Measurements from ENCODE around the gene DLG5. TPM values are rescaled to one million over a fixed set of nuclear protein-coding genes. Genes with fewer than 3 reads are reported as not detected.

DLG5 gene
- total and polyA plus RNA-seq, 2 donors (not counting 1 experiment from before 2014, with no cell fraction given): 0.51 to 0.54 TPM

- Mint-ChIP-seq H3K27me3 (no peaks in the 10 kb centered on the region), H3K27ac (peak overlapping the region; percentile 87), H3K4me1 (peaks cover 31% of the 10 kb centered on the region), H3K4me3 (peak overlapping the region; percentile 82), H3K9me3 (ENCODE audit: insufficient read depth) (no peaks in the 10 kb centered on the region)
- WGBS (ENCODE audit: insufficient coverage): 91% methylated on average over 5 of the region's 7 CpGs
- Histone ChIP-seq H3K4me3 (ENCODE audit: control extremely low read depth in 1 of 5, extremely low read depth in 1 of 5, insufficient read depth in 1 of 5, low read depth in 2 of 5, low read length in 4 of 5) (no peak overlapping the region), H3K4me1 (ENCODE audit: control insufficient read depth in 2 of 2, insufficient read depth in 2 of 2, low read length in 2 of 2) (peaks cover 22 to 29% of the 10 kb centered on the region in 2 donors), H3K4me2 (replicated peaks; ENCODE audit: low read depth, low read length, poor library complexity, severe bottlenecking) (peak overlapping the region; percentile 64), H3K9ac (ENCODE audit: low read length) (no peak overlapping the region), H3K36me3 (replicated peaks in 1 of 2; ENCODE audit: control extremely low read depth in 1 of 2, control insufficient read depth in 1 of 2, extremely low read depth in 1 of 2, insufficient read depth in 2 of 2, low read length in 1 of 2) (no peaks in the 10 kb centered on the region), H3K79me2 (ENCODE audit: control insufficient read depth, insufficient read depth, low read length) (no peaks in the 10 kb centered on the region), H2AFZ (ENCODE audit: insufficient read depth, low read depth, low read length, poor library complexity, severe bottlenecking) (no peak overlapping the region), H3K9me3 (ENCODE audit: control extremely low read depth in 1 of 3, control insufficient read depth in 2 of 3, insufficient read depth in 1 of 3, low read length in 2 of 3) (no peaks in the 10 kb centered on the region), H4K20me1 (ENCODE audit: control insufficient read depth, insufficient read depth, low read length, poor library complexity, severe bottlenecking) (no peaks in the 10 kb centered on the region), H3K27ac (ENCODE audit: low read length in 2 of 2) (peak overlapping the region in 1 of 2 donors; percentile 65), H3K27me3 (replicated peaks in 1 of 4; ENCODE audit: control extremely low read depth in 1 of 4, control insufficient read depth in 3 of 4, insufficient read depth in 4 of 4, low read length in 3 of 4) (no peaks in the 10 kb centered on the region)
- intact Hi-C loops (cut with micrococcal nuclease): loop anchor here (2.0 to 10.0 kb wide), 2 partner anchors 26 to 432 kb away; no protein-coding TSS in a partner anchor
- no peak for DNase-seq
- ChIA-PET POLR2A (interaction anchor here (0.7 kb wide), 1 partner anchor 33 kb away, joined by 3 read pairs; no protein-coding TSS in a partner anchor), CTCF (interaction anchor here (0.9 to 3.6 kb wide), 4 partner anchors 10 to 156 kb away, joined by 3 to 12 read pairs (median 3); no protein-coding TSS in a partner anchor)
- no peak for ATAC-seq (ENCODE audit: low read depth)
- TF ChIP-seq EZH2 (IDR thresholded peaks at IDR 0.05; ENCODE audit: borderline replicate concordance, insufficient read depth, low read depth, low read length, poor library complexity, severe bottlenecking): no peak
- TF ChIP-seq CTCF (IDR thresholded peaks at IDR 0.05): no peak
These were observed 53.5 kb downstream of the DLG5 start for GRCh38 chr10:77872947-77873535.
